ENCODE data around the gene ERV3-1. TPM values are rescaled to one million over a fixed set of nuclear protein-coding genes. Genes with fewer than 3 reads are reported as not detected.

Gene ERV3-1
- total RNA-seq, 2 donors from 2014 or later, result 11.3 to 67.7 TPM

DNA sequence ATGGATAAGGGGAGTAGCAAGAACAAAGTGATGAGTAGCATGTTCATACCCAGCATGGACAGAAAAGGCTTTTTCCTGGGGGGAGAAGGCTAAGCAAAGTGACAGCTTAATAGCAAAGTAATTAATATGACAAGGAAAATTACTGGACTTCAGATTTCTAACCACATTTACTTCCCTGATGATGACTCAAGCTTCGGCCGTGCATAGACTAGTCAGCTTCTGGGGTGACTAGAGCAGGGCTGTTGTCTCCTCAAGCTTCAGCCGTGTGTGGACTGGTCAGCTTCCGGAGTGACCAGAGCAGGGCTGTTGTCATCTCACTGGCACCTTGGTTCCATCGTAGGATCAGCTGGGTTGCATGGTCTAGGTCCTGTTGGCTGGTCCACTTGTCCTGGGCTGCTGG is 13.5 kb downstream of the ERV3-1 start:
- no peaks in the 10 kb centered on the region for H3K36me3 ChIP-seq
- no peaks in the 10 kb centered on the region for H3K4me1 ChIP-seq (replicated peaks)
- TF ChIP-seq POLR2AphosphoS5 (IDR thresholded peaks at IDR 0.05), result no peak
- no peak for TF ChIP-seq POLR2A (IDR thresholded peaks at IDR 0.05)
- TF ChIP-seq, protein P1, sequence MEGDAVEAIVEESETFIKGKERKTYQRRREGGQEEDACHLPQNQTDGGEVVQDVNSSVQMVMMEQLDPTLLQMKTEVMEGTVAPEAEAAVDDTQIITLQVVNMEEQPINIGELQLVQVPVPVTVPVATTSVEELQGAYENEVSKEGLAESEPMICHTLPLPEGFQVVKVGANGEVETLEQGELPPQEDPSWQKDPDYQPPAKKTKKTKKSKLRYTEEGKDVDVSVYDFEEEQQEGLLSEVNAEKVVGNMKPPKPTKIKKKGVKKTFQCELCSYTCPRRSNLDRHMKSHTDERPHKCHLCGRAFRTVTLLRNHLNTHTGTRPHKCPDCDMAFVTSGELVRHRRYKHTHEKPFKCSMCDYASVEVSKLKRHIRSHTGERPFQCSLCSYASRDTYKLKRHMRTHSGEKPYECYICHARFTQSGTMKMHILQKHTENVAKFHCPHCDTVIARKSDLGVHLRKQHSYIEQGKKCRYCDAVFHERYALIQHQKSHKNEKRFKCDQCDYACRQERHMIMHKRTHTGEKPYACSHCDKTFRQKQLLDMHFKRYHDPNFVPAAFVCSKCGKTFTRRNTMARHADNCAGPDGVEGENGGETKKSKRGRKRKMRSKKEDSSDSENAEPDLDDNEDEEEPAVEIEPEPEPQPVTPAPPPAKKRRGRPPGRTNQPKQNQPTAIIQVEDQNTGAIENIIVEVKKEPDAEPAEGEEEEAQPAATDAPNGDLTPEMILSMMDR (IDR thresholded peaks at IDR 0.05), result no peak
- H3K27ac ChIP-seq, result no peak overlapping the region
- H3K27me3 ChIP-seq (replicated peaks; ENCODE audit: insufficient read depth), result no peaks in the 10 kb centered on the region
- no peaks in the 10 kb centered on the region for H3K9me3 ChIP-seq
- 100% methylated on average over 2 of the region's 5 CpGs for WGBS
- intact Hi-C loops (cut with DNase I), result no loop called here
- no peak for DNase-seq (ENCODE audit: low spot score)
- H3K4me3 ChIP-seq, result no peak overlapping the region

DNA sequence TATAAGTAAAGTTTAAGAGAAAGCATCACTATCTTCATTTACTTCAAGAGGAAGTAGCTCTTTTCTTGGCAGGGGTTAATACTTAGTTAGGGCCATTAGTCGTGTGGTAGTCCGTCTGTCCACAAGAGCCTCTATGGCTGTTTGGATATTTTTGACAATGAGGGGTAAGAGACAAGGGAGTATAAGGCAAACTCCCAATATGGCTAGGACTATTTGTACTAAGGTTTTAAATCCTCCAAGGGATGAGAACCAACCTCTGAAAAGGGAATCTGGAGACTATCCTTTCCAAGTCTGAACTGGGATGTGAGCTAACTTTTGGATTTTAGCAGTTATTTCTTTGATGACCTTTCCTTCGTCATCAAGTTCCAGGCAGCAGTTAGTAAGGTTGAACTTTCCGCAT is 15.6 kb downstream of the ERV3-1 start, which contains the start of gene ZNF117:
Gene ZNF117 (minus strand): TSS at position 101 of the 400 bp plus-strand sequence.
- no peak within 1 kb of the TSS for H3K27ac ChIP-seq
- no peaks in the 10 kb centered on the region for H3K36me3 ChIP-seq
- H3K27me3 ChIP-seq (replicated peaks; ENCODE audit: insufficient read depth), result no peaks in the 10 kb centered on the region
- DNase-seq (ENCODE audit: low spot score), result no peak
- H3K4me3 ChIP-seq, result no peak within 1 kb of the TSS
- no peaks in the 10 kb centered on the region for H3K4me1 ChIP-seq (replicated peaks)
- TF ChIP-seq POLR2A (IDR thresholded peaks at IDR 0.05), result no peak
- WGBS, result 82% methylated on average over 4 of the region's 4 CpGs
- intact Hi-C loops (cut with DNase I), result no loop called here
- H3K9me3 ChIP-seq, result no peaks in the 10 kb centered on the region

DNA sequence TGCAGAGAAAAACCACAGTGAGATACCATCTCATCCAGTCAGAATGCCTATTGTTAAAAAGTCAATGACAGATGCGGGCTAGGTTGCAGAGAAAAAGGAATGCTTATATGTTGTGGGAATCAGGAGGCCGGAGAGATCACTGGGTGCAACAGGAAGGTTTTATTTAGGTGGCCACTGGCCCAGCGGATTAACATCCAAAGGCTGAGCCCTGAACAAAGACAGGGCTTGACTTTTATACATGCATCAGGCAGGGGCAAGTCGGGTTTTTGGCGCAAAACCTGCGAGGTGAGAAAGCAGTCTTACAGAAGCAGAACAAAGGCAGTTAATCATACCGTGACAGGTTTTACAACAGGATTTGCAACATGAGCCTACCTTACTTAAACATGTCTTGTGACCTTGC is 16.3 kb downstream of the ERV3-1 start:
- intact Hi-C loops (cut with DNase I), result no loop called here
- no peak overlapping the region for H3K4me3 ChIP-seq

DNA sequence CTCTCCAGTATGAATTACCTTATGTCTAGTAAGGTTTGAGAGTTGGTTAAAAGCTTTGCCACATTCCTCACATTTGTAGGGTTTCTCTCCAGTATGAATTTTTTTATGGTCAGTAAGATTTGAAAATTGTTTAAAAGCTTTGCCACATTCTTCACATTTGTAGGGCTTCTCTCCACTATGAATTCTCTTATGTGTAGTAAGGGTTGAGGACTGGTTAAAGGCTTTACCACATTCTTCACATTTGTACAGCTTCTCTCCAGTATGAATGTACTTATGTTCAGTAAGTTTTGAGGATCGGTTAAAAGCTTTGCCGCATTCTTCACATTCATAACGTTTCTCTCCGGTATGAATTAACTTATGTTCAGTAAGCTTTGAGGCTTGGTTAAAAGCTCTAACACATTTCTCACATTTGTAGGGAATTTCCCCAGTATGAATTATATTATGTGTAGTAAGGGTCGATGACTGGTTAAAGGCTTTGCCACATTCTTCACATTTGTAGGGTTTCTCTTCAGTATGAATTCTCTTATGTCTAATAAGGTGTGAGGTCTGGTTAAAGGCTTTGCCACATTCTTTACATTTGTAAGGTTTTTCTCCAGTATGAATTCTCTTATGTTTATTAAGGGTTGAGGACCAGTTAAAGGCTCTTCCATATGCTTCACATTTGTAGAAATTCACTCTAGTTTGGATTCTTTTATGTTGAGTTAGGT is 27.8 kb downstream of the ERV3-1 start:
- Histone ChIP-seq H3K27ac (no peak overlapping the region), H3K4me3 (no peak overlapping the region), H3K27me3 (replicated peaks; ENCODE audit: insufficient read depth) (no peaks in the 10 kb centered on the region), H3K4me1 (replicated peaks) (no peaks in the 10 kb centered on the region), H3K36me3 (peaks cover 0 to 3% of the 10 kb centered on the region in 2 donors), H3K9me3 (no peaks in the 10 kb centered on the region)
- DNase-seq (ENCODE audit: low spot score), result no peak
- no peak for TF ChIP-seq POLR2AphosphoS5 (IDR thresholded peaks at IDR 0.05)
- TF ChIP-seq, protein P1 (IDR thresholded peaks at IDR 0.05), result no peak
- TF ChIP-seq POLR2A (IDR thresholded peaks at IDR 0.05), result no peak
- intact Hi-C loops (cut with DNase I), result no loop called here
- 95% methylated on average over 5 of the region's 5 CpGs for WGBS

More for the DNA sequence above, 16.3 kb downstream of the ERV3-1 start:
- WGBS, result 67% methylated on average over 7 of the region's 7 CpGs
- TF ChIP-seq POLR2A (IDR thresholded peaks at IDR 0.05) (no peak), POLR2AphosphoS5 (IDR thresholded peaks at IDR 0.05) (no peak)
- TF ChIP-seq, protein P1 (IDR thresholded peaks at IDR 0.05), result no peak
- Histone ChIP-seq H3K27me3 (replicated peaks; ENCODE audit: insufficient read depth) (no peaks in the 10 kb centered on the region), H3K27ac (no peak overlapping the region), H3K4me1 (replicated peaks) (no peaks in the 10 kb centered on the region), H3K36me3 (no peaks in the 10 kb centered on the region), H3K9me3 (no peaks in the 10 kb centered on the region)
- DNase-seq (ENCODE audit: low spot score), result no peak

DNA sequence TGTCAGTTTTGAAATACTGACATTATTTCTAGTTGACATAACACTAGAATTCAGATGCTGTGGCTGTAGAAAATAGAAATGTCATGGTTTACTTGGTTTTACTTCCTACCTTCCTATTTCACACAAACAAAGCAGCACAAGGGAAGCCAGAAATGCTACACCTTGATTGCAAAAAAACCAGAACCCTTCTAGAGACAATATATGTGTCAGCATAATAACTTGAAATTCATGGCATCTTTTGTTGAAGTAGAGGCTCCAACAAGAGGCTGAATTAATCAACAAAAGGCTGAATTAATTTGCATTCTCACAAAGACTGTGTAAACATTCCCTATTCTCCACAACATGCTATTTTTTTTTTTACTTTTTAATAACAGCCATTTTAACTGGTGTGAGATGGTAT is 40.9 kb downstream of the ERV3-1 start:
- intact Hi-C loops (cut with DNase I), result no loop called here
- Histone ChIP-seq H3K27me3 (replicated peaks; ENCODE audit: insufficient read depth) (no peaks in the 10 kb centered on the region), H3K36me3 (no peaks in the 10 kb centered on the region), H3K27ac (no peak overlapping the region), H3K9me3 (no peaks in the 10 kb centered on the region), H3K4me1 (replicated peaks) (no peaks in the 10 kb centered on the region), H3K4me3 (no peak overlapping the region)
- no peak for DNase-seq (ENCODE audit: low spot score)
- no peak for TF ChIP-seq POLR2A (IDR thresholded peaks at IDR 0.05)
- TF ChIP-seq POLR2AphosphoS5 (IDR thresholded peaks at IDR 0.05), result no peak
- TF ChIP-seq, protein P1 (IDR thresholded peaks at IDR 0.05), result no peak

Data from prostate gland (tissue), 2 donors.